K562 (cell line): ENCODE data around the gene BTBD16. TPM values are rescaled to one million over a fixed set of nuclear protein-coding genes. Genes with fewer than 3 reads are reported as not detected.

Experiments used
- ATAC-seq: fragments of 200-7000 bp; cut with Tn5 transposase; 3 replicates; pipeline ENCODE4 v1.9.1; 2020; ENCODE audit warnings: moderate library complexity
- BruUV-seq: library from RNA; stranded (reverse); fragments of 400-500 nt; replicated peaks from 2 replicates; lab custom pipeline; 2021; lab: Mats Ljungman, UMichigan
- CTCF ChIA-PET: fragments of 300-600 bp; formaldehyde crosslinking; extraction: SDS; loops from one replicate; lab custom pipeline; 2021; ENCODE audit warnings: low intra/inter-chr PET ratio; lab: Yijun Ruan, JAX
- POLR2A ChIA-PET: fragments of 300-600, 350-650 bp; sonication (Branson Sonifier 250); formaldehyde crosslinking; extraction: SDS; loops from one replicate; lab custom pipeline; 2021; ENCODE audit warnings: antibody characterized with exemption, inconsistent platforms; lab: Yijun Ruan, JAX
- DNase-seq, 4 experiments: peaks; one replicate each; pipeline versions ENCODE4 v3.0.0 to v3.0.0-alpha.2; 2011 to 2018; ENCODE audit warnings: low spot score in 3 of 4, mixed read lengths in 3 of 4; ENCODE audit errors: extremely low read depth in 1 of 4
- FAIRE-seq: peaks from 2 replicates; lab custom pipeline; 2011; peaks lifted over from hg19 to GRCh38; lab: Jason Lieb, UNC
- H2AFZ ChIP-seq: 2 replicates; pipeline ENCODE4 v1.6.0; 2011; ENCODE audit warnings: low read depth, low read length, control low read depth, inconsistent platforms
- H3K27ac ChIP-seq: fragments of 200-600 bp; 3 replicates; pipeline ENCODE4 v1.8.0; 2011; ENCODE audit warnings: low read depth, mild to moderate bottlenecking, control low read depth, inconsistent platforms, low read length, moderate library complexity, mixed read lengths; ENCODE audit errors: extremely low read depth
- H3K27me3 ChIP-seq, 2 experiments: fragments of 300-600 bp in 1 of 2; 2 replicates in 1 of 2; 3 replicates in 1 of 2; pipeline versions ENCODE4 v1.6.0 to v1.8.0; 2011; ENCODE audit warnings: inconsistent platforms in 2 of 2, low read length in 2 of 2, mild to moderate bottlenecking in 1 of 2, mixed read lengths in 1 of 2, moderate library complexity in 1 of 2; ENCODE audit not compliant: control insufficient read depth in 2 of 2, insufficient read depth in 2 of 2
- H3K36me3 ChIP-seq: fragments of 300-600 bp; 3 replicates; pipeline ENCODE4 v1.8.0; 2011; ENCODE audit warnings: mild to moderate bottlenecking, low read length, inconsistent platforms; ENCODE audit not compliant: control insufficient read depth, insufficient read depth
- H3K4me1 ChIP-seq, 2 experiments: fragments of 200-600 bp in 1 of 2; replicated peaks in 1 of 2; 2 replicates in 1 of 2; 3 replicates in 1 of 2; pipeline versions ENCODE4 v1.5.1 to v1.8.0; 2011; ENCODE audit warnings: inconsistent platforms in 2 of 2, low read length in 2 of 2, mild to moderate bottlenecking in 1 of 2, mixed read lengths in 1 of 2, moderate library complexity in 1 of 2; ENCODE audit not compliant: control insufficient read depth in 2 of 2, insufficient read depth in 2 of 2
- H3K4me2 ChIP-seq: 2 replicates; pipeline ENCODE4 v1.6.1; 2011; ENCODE audit warnings: low read length, control low read depth, inconsistent platforms, mixed read lengths; ENCODE audit not compliant: insufficient read depth
- H3K4me3 ChIP-seq: fragments of 200-600 bp; sonication (generic), shearing (Covaris generic); 2 replicates; pipeline ENCODE4 v1.5.1; 2016; ENCODE audit warnings: control low read depth, inconsistent platforms
- H3K79me2 ChIP-seq: fragments of 200-600 bp; 3 replicates; pipeline ENCODE4 v1.8.0; 2011; ENCODE audit warnings: low read length, inconsistent platforms; ENCODE audit not compliant: control insufficient read depth, insufficient read depth
- H3K9ac ChIP-seq, 2 experiments: 2 replicates each; pipeline versions ENCODE4 v1.6.0 to v1.6.1; 2011; ENCODE audit warnings: low read depth in 2 of 2, low read length in 2 of 2, control low read depth in 1 of 2, inconsistent platforms in 1 of 2, mild to moderate bottlenecking in 1 of 2, mixed read lengths in 1 of 2; ENCODE audit not compliant: insufficient read depth in 1 of 2
- H3K9me1 ChIP-seq: one replicate; pipeline ENCODE4 v1.6.0; 2011; ENCODE audit warnings: inconsistent platforms, mild to moderate bottlenecking, low read length, moderate library complexity; ENCODE audit not compliant: control insufficient read depth, insufficient read depth
- H3K9me3 ChIP-seq: replicated peaks from 2 replicates; pipeline ENCODE4 v1.5.1; 2011; ENCODE audit warnings: low read depth, low read length, inconsistent platforms; ENCODE audit not compliant: control insufficient read depth, insufficient read depth
- H4K20me1 ChIP-seq: replicated peaks from 2 replicates; pipeline ENCODE4 v1.6.1; 2011; ENCODE audit warnings: low read length, inconsistent platforms, mixed read lengths; ENCODE audit not compliant: control insufficient read depth, insufficient read depth
- BCL6 ChIP-seq: fragments of 250-450 bp; sonication (Bioruptor Pico); IDR thresholded peaks from 2 replicates; pipeline ENCODE4 v1.4.0; 2020
- HDAC3 ChIP-seq: fragments of 450-650 bp; IDR thresholded peaks from 2 replicates; pipeline ENCODE4 v1.6.1; 2018; ENCODE audit warnings: borderline replicate concordance, mild to moderate bottlenecking, moderate library complexity; ENCODE audit not compliant: partially characterized antibody
- HIVEP1 ChIP-seq: fragments of 250-450 bp; sonication (Bioruptor Pico); IDR thresholded peaks from 2 replicates; pipeline ENCODE4 v1.4.0; 2020; ENCODE audit warnings: mild to moderate bottlenecking
- MTA3 ChIP-seq: fragments of 450-650 bp; formaldehyde crosslinking; IDR thresholded peaks from 2 replicates; pipeline ENCODE4 v1.6.1; 2017; ENCODE audit warnings: mild to moderate bottlenecking, borderline replicate concordance
- NCOA6 ChIP-seq: fragments of 450-650 bp; IDR thresholded peaks from 2 replicates; pipeline ENCODE4 v1.6.1; 2017; ENCODE audit warnings: mild to moderate bottlenecking
- NFYB ChIP-seq: IDR thresholded peaks from 2 replicates; pipeline ENCODE4 v1.6.1; 2011; ENCODE audit warnings: mild to moderate bottlenecking, moderate library complexity; ENCODE audit not compliant: insufficient read length; ENCODE audit errors: extremely low read depth
- RBM34 ChIP-seq: fragments of 200-400 bp; formaldehyde crosslinking; IDR thresholded peaks from 2 replicates; pipeline ENCODE4 v1.6.1; 2018; ENCODE audit warnings: low read length, borderline replicate concordance; ENCODE audit not compliant: insufficient read depth
- RFX7 ChIP-seq: fragments of 250-450 bp; sonication (Bioruptor Pico); IDR thresholded peaks from 2 replicates; pipeline ENCODE4 v1.5.1; 2021; ENCODE audit warnings: mild to moderate bottlenecking
- TAF7 ChIP-seq: fragments of 450-650 bp; IDR thresholded peaks from 2 replicates; pipeline ENCODE4 v1.6.1; 2016; ENCODE audit warnings: missing genetic modification characterization, missing compliant biosample characterization
- ZNF41 ChIP-seq: fragments of 250-450 bp; sonication (Bioruptor Pico); conservative IDR thresholded peaks from 2 replicates; pipeline ENCODE4 v1.4.0; 2020; ENCODE audit warnings: mild to moderate bottlenecking
- whole genome bisulfite sequencing: fragments of 100-300 bp; shearing (Covaris generic); methylation state at CpG from one replicate; pipeline ENCODE4 v1.1.6; 2016; ENCODE audit warnings: low coverage, mixed read lengths; ENCODE audit not compliant: insufficient coverage; ENCODE audit errors: missing lambda C conversion rate; 5-methylcytosine and 5-hydroxymethylcytosine counted together
- in situ Hi-C: fragments of 300-500 bp; cut with MboI; formaldehyde crosslinking; loops from 4 replicates; pipeline ENCODE4 v1.15.0; 2018; ENCODE audit warnings: inconsistent platforms, mixed read lengths
- intact Hi-C: fragments of 100-400 bp; cut with micrococcal nuclease; formaldehyde crosslinking; loops from 2 replicates; pipeline ENCODE4 v1.14.2; 2022
- polyA plus RNA-seq, 8 experiments: library from polyadenylated mRNA; depleted of rRNA in 4 of 8; stranded (reverse) in 5 of 8; unstranded in 3 of 8; fragments of >200 nt; fragmentation: Nextera tagmentation in 2 of 8; fragmentation: Illumina TruSeq in 1 of 8; extraction: Ambion mirVana in 2 of 8; extraction: Trizol in 1 of 8; gene quantifications; 2 replicates each; pipeline versions ENCODE4 v1.2.1 to v1.2.3, GENCODE V29; 2011 to 2014; ENCODE audit warnings: inconsistent platforms in 1 of 8, missing spikeins in 1 of 8
- total RNA-seq, 7 experiments: library from RNA; depleted of rRNA in 6 of 7; stranded (reverse); fragments of >200 nt in 6 of 7; fragmentation: Illumina TruSeq in 2 of 7; extraction: Trizol in 2 of 7; gene quantifications; 2 replicates each; pipeline versions ENCODE4 v1.2.1 to v1.2.3, GENCODE V29; 2011 to 2021; ENCODE audit warnings: low replicate concordance in 1 of 7
- TF ChIP-seq, protein P1 (sequence below): fragments of 450-650 bp; formaldehyde crosslinking; IDR thresholded peaks from 2 replicates; pipeline ENCODE4 v1.4.0; 2022; ENCODE audit warnings: missing genetic modification characterization
- TF ChIP-seq, protein P2 (sequence below): sonication (generic); formaldehyde crosslinking; IDR thresholded peaks from 2 replicates; pipeline ENCODE4 v1.8.0; 2022; ENCODE audit warnings: mild to moderate bottlenecking, missing genetic modification reagents
- TF ChIP-seq, protein P3 (sequence below): fragments of 250-450 bp; sonication (Bioruptor Pico); IDR thresholded peaks from 2 replicates; pipeline ENCODE4 v1.4.0; 2020

The BTBD16 gene
- total and polyA plus RNA-seq, 9 of the 15 experiments (the other 6 are each of a cell fraction or from before 2014, with no cell fraction given) = 0.11 TPM; not detected in 8

DNA sequence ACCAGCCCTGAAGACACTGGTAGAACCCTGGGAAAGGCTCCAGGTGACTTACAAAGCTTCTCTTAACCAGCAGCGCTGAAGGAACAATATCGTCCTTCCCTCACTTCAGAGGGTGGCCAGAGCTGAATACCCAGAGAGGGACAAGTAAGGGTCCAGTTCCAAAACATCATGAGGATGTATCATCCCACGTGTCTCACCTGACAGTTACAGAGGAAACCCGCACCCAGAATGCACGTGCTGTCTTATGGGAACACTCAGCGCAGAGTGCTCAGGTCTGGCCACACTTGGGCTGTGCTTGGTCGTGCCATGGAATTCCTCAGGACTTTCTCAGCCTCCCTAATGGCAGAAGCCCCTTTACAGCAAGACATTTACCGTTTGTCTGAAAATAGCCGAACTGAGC lies 46.9 kb upstream of the BTBD16 start:
- FAIRE-seq = no peak
- H3K4me3 ChIP-seq = no peak overlapping the region
- POLR2A ChIA-PET = no interaction called here
- 4% methylated on average over 5 of the region's 9 CpGs for WGBS
- intact Hi-C loops = no loop called here
- H3K27ac ChIP-seq = no peak overlapping the region
- H3K9ac ChIP-seq = no peak overlapping the region
- peaks cover 2 to 10% of the 10 kb centered on the region in 2 experiments; a peak in 2 of 5 replicates for H3K27me3 ChIP-seq
- TF ChIP-seq TAF7 = no peak
- TF ChIP-seq MTA3 = no peak
- TF ChIP-seq RBM34 = no peak
- no peak for TF ChIP-seq ZNF41 (CRISPR knock-in tag)
- no peak for TF ChIP-seq BCL6 (CRISPR knock-in tag)
- TF ChIP-seq, protein P1, sequence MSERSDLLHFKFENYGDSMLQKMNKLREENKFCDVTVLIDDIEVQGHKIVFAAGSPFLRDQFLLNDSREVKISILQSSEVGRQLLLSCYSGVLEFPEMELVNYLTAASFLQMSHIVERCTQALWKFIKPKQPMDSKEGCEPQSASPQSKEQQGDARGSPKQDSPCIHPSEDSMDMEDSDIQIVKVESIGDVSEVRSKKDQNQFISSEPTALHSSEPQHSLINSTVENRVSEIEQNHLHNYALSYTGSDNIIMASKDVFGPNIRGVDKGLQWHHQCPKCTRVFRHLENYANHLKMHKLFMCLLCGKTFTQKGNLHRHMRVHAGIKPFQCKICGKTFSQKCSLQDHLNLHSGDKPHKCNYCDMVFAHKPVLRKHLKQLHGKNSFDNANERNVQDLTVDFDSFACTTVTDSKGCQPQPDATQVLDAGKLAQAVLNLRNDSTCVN (CRISPR knock-in tag) = no peak
- no peak for TF ChIP-seq NCOA6
- TF ChIP-seq, protein P2, sequence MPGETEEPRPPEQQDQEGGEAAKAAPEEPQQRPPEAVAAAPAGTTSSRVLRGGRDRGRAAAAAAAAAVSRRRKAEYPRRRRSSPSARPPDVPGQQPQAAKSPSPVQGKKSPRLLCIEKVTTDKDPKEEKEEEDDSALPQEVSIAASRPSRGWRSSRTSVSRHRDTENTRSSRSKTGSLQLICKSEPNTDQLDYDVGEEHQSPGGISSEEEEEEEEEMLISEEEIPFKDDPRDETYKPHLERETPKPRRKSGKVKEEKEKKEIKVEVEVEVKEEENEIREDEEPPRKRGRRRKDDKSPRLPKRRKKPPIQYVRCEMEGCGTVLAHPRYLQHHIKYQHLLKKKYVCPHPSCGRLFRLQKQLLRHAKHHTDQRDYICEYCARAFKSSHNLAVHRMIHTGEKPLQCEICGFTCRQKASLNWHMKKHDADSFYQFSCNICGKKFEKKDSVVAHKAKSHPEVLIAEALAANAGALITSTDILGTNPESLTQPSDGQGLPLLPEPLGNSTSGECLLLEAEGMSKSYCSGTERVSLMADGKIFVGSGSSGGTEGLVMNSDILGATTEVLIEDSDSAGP = no peak
- TF ChIP-seq, protein P3, sequence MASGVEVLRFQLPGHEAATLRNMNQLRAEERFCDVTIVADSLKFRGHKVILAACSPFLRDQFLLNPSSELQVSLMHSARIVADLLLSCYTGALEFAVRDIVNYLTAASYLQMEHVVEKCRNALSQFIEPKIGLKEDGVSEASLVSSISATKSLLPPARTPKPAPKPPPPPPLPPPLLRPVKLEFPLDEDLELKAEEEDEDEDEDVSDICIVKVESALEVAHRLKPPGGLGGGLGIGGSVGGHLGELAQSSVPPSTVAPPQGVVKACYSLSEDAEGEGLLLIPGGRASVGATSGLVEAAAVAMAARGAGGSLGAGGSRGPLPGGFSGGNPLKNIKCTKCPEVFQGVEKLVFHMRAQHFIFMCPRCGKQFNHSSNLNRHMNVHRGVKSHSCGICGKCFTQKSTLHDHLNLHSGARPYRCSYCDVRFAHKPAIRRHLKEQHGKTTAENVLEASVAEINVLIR (CRISPR knock-in tag) = no peak
- TF ChIP-seq NFYB = no peak
- no peak for TF ChIP-seq RFX7
- no peak for TF ChIP-seq HDAC3
- no peak for TF ChIP-seq HIVEP1 (CRISPR knock-in tag)
- TF ChIP-seq, all 486 proteins: peak for 0
- ATAC-seq = no peak
- Histone ChIP-seq H3K36me3 (no peaks in the 10 kb centered on the region), H3K9me1 (no peaks in the 10 kb centered on the region), H3K4me2 (no peak overlapping the region), H3K9me3 (no peaks in the 10 kb centered on the region), H3K4me1 (no peaks in the 10 kb centered on the region), H2AFZ (no peak overlapping the region), H3K79me2 (no peaks in the 10 kb centered on the region), H4K20me1 (no peaks in the 10 kb centered on the region)
- CTCF ChIA-PET = no interaction called here
- DNase-seq = no peak
- in situ Hi-C loops = no loop called here
- BruUV-seq = no TSS peak
